GM12891 (cell line): ENCODE results near the gene SLC50A1.

ENCODE experiments used
- PAX5 ChIP-seq: IDR thresholded peaks from 2 replicates; pipeline ENCODE4 v1.6.1; 2011; ENCODE audit warnings: low read length, moderate library complexity, mild to moderate bottlenecking; ENCODE audit not compliant: insufficient read depth, severe bottlenecking
- POLR2A ChIP-seq: IDR thresholded peaks from 2 replicates; pipeline ENCODE4 v1.6.1; 2011; ENCODE audit warnings: low read depth, low read length, control low read depth
- POLR2AphosphoS5 ChIP-seq: IDR thresholded peaks from 2 replicates; pipeline ENCODE4 v1.6.1; 2011; ENCODE audit warnings: low read depth, low read length, control low read depth
- POU2F2 ChIP-seq: IDR thresholded peaks from 2 replicates; pipeline ENCODE4 v1.6.1; 2011; ENCODE audit warnings: low read depth, mild to moderate bottlenecking, control low read depth, low read length, moderate library complexity
- SPI1 ChIP-seq: IDR thresholded peaks from 2 replicates; pipeline ENCODE4 v1.6.1; 2011; ENCODE audit warnings: low read depth, low read length, control low read depth
- TAF1 ChIP-seq: IDR thresholded peaks from 2 replicates; pipeline ENCODE4 v1.6.1; 2011; ENCODE audit warnings: low read depth, low read length, control low read depth

DNA sequence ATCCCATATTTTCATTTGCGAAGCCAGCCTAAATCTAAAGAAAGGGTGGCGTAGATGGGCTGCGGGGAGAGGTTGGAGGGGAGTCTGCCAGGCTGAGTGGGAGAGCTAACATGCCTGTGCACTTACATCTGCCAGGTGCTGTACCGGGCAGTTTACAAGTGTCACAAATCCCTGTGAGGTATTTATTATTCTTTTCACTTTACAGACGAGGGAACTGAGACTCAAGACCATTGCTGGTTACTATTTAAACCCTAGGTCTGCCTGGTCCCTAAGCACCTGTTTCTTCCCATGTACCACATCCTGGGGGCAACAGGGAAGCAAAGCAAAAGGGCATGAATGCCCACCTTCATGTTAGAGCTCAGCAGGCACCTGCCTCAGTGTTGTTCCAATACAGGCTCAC, 27.4 kb upstream of the SLC50A1 start:
- no peak for TF ChIP-seq SPI1
- no peak for TF ChIP-seq POLR2A
- no peak for TF ChIP-seq POLR2AphosphoS5
- TF ChIP-seq TAF1: no peak
- no peak for TF ChIP-seq PAX5
- no peak for TF ChIP-seq POU2F2
